ENCODE results near the gene RTN4. TPM values are rescaled to one million over a fixed set of nuclear protein-coding genes. Genes with fewer than 3 reads are reported as not detected.

Gene RTN4
- total RNA-seq, 1 experiment from 2014 or later, result 200 TPM

DNA sequence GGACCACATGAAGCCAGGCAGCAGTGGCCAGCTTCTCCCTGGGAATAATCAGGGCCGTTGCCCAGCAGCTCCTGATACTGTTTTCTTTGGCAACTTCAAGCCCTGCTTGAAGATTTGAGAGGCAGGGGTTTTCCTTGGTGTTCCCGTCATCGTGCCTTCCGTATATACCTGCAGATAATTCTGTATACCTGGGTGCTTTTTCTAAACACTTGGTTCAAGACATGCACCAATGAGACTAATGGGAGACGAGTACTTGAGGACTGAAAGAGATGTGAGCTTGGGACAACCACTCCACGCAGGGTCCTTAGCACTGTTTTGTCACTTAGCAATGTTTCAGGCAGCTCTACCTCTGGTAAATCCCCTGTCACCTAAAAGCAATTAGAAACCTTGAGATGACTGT is 118.8 kb downstream of the RTN4 start:
- Histone ChIP-seq H3K27ac (ENCODE audit: insufficient read length, low read depth, low read length) (no peak overlapping the region), H3K9me3 (ENCODE audit: control insufficient read depth, low read depth, low read length) (no peaks in the 10 kb centered on the region), H3K23me2 (ENCODE audit: insufficient read length, low read depth, low read length, poor library complexity, severe bottlenecking) (no peaks in the 10 kb centered on the region), H4K8ac (replicated peaks; ENCODE audit: insufficient read length, low read depth, low read length) (no peak overlapping the region), H2BK15ac (ENCODE audit: low read depth, low read length) (no peak overlapping the region), H4K91ac (ENCODE audit: insufficient read length, low read depth, low read length) (no peak overlapping the region), H3K27me3 (ENCODE audit: insufficient read depth, low read length) (no peaks in the 10 kb centered on the region), H4K5ac (ENCODE audit: insufficient read length, low read depth, low read length) (no peak overlapping the region), H3K18ac (ENCODE audit: insufficient read length, low read depth, low read length) (no peak overlapping the region), H2AK5ac (ENCODE audit: insufficient read length, low read length) (no peak overlapping the region), H3K56ac (ENCODE audit: insufficient read length, low read depth, low read length) (no peak overlapping the region), H3K14ac (ENCODE audit: insufficient read depth, low read length) (no peak overlapping the region), H2BK5ac (ENCODE audit: insufficient read length, low read length) (no peak overlapping the region), H4K20me1 (ENCODE audit: control insufficient read depth, insufficient read depth, insufficient read length) (no peaks in the 10 kb centered on the region), H2BK120ac (ENCODE audit: low read depth, low read length, poor library complexity, severe bottlenecking) (no peak overlapping the region), H3T11ph (ENCODE audit: low read length) (no peak overlapping the region), H3K79me2 (ENCODE audit: insufficient read depth, low read length) (no peaks in the 10 kb centered on the region), H3K4me2 (ENCODE audit: insufficient read depth, insufficient read length, low read length) (no peak overlapping the region), H3K9ac (ENCODE audit: extremely low read depth, insufficient read length, low read length) (no peak overlapping the region), H2AFZ (ENCODE audit: low read length) (no peak overlapping the region), H3K4ac (ENCODE audit: low read depth, low read length) (no peak overlapping the region), H3K79me1 (ENCODE audit: insufficient read depth, low read depth, low read length, poor library complexity, severe bottlenecking) (no peaks in the 10 kb centered on the region), H3K4me1 (ENCODE audit: insufficient read depth, low read length) (no peaks in the 10 kb centered on the region), H2BK20ac (ENCODE audit: low read depth, low read length, poor library complexity, severe bottlenecking) (no peak overlapping the region), H3K23ac (ENCODE audit: insufficient read length, low read depth, low read length) (no peak overlapping the region), H2BK12ac (ENCODE audit: insufficient read length, low read depth, low read length) (no peak overlapping the region)
- H3K36me3 Mint-ChIP-seq (ENCODE audit: insufficient read depth in 1 of 3, low read depth in 3 of 3), result no peaks in the 10 kb centered on the region
- no CpG with 5 or more reads among the region's 6 CpGs for WGBS (ENCODE audit: extremely low coverage, insufficient read length, low lambda C conversion rate)
- no peaks in the 10 kb centered on the region for H3K4me1 Mint-ChIP-seq
- no peak overlapping the region for H3K27ac Mint-ChIP-seq
- H3K9me3 Mint-ChIP-seq, result no peaks in the 10 kb centered on the region; a peak in 1 of 5 replicates
- peaks cover 7% of the 10 kb centered on the region for H3K27me3 Mint-ChIP-seq (ENCODE audit: low read depth)
- no peak for DNase-seq
- H3K4me3 Mint-ChIP-seq, result no peak overlapping the region
- TF ChIP-seq, protein P1, sequence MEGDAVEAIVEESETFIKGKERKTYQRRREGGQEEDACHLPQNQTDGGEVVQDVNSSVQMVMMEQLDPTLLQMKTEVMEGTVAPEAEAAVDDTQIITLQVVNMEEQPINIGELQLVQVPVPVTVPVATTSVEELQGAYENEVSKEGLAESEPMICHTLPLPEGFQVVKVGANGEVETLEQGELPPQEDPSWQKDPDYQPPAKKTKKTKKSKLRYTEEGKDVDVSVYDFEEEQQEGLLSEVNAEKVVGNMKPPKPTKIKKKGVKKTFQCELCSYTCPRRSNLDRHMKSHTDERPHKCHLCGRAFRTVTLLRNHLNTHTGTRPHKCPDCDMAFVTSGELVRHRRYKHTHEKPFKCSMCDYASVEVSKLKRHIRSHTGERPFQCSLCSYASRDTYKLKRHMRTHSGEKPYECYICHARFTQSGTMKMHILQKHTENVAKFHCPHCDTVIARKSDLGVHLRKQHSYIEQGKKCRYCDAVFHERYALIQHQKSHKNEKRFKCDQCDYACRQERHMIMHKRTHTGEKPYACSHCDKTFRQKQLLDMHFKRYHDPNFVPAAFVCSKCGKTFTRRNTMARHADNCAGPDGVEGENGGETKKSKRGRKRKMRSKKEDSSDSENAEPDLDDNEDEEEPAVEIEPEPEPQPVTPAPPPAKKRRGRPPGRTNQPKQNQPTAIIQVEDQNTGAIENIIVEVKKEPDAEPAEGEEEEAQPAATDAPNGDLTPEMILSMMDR (conservative IDR thresholded peaks at IDR 0.05), result no peak

Data from H9 (cell line).